ENCODE results near the gene BMP8A.
"Not testable (repeated sequence)": the region's sequence is repeated elsewhere in the genome, so short reads cannot be mapped to it uniquely, and the experiment has no call there.

The BMP8A gene

GRCh38 chr1:39522661-39523567, 31.5 kb downstream of the BMP8A start:
- Histone ChIP-seq H3K36me3 (ENCODE audit: control insufficient read depth, insufficient read depth, low read length) (peaks cover 5% of the 10 kb centered on the region), H3K4me3 (replicated peaks; ENCODE audit: low read depth, low read length) (no peak overlapping the region), H3K27me3 (replicated peaks; ENCODE audit: control insufficient read depth, insufficient read depth, low read length) (no peaks in the 10 kb centered on the region)
- no peak for DNase-seq (ENCODE audit: extremely low read depth, insufficient read length)
- TF ChIP-seq CTCF (IDR thresholded peaks at IDR 0.05; ENCODE audit: insufficient read depth, low read length, poor library complexity, severe bottlenecking): no peak

- Histone ChIP-seq H3K27me3 (replicated peaks; ENCODE audit: control insufficient read depth, insufficient read depth, low read length) (no peaks in the 10 kb centered on the region), H3K4me3 (replicated peaks; ENCODE audit: low read depth, low read length) (no peak overlapping the region), H3K36me3 (ENCODE audit: control insufficient read depth, insufficient read depth, low read length) (peaks cover 10% of the 10 kb centered on the region)
- no peak for DNase-seq (ENCODE audit: extremely low read depth, insufficient read length)
- no peak for TF ChIP-seq CTCF (IDR thresholded peaks at IDR 0.05; ENCODE audit: insufficient read depth, low read length, poor library complexity, severe bottlenecking)
These were observed 32.7 kb downstream of the BMP8A start for GRCh38 chr1:39524171-39524570.

GRCh38 chr1:39524591-39525365, 33.3 kb downstream of the BMP8A start:
- Histone ChIP-seq H3K27me3 (replicated peaks; ENCODE audit: control insufficient read depth, insufficient read depth, low read length) (no peaks in the 10 kb centered on the region), H3K4me3 (replicated peaks; ENCODE audit: low read depth, low read length) (no peak overlapping the region), H3K36me3 (ENCODE audit: control insufficient read depth, insufficient read depth, low read length) (peaks cover 10% of the 10 kb centered on the region)
- TF ChIP-seq CTCF (IDR thresholded peaks at IDR 0.05; ENCODE audit: insufficient read depth, low read length, poor library complexity, severe bottlenecking): no peak
- no peak for DNase-seq (ENCODE audit: extremely low read depth, insufficient read length)

- no peak for TF ChIP-seq CTCF (IDR thresholded peaks at IDR 0.05; ENCODE audit: insufficient read depth, low read length, poor library complexity, severe bottlenecking)
- peak; percentile 62 for DNase-seq (ENCODE audit: extremely low read depth, insufficient read length)
- H3K4me3 ChIP-seq (replicated peaks; ENCODE audit: low read depth, low read length): no peak overlapping the region
These were observed 34.1 kb downstream of the BMP8A start for GRCh38 chr1:39525366-39526165.

GRCh38 chr1:39526466-39527189, 35.2 kb downstream of the BMP8A start:
- TF ChIP-seq CTCF (IDR thresholded peaks at IDR 0.05; ENCODE audit: insufficient read depth, low read length, poor library complexity, severe bottlenecking): no peak
- no peak overlapping the region for H3K4me3 ChIP-seq (replicated peaks; ENCODE audit: low read depth, low read length)
- no peak for DNase-seq (ENCODE audit: extremely low read depth, insufficient read length)
- no peaks in the 10 kb centered on the region for H3K27me3 ChIP-seq (replicated peaks; ENCODE audit: control insufficient read depth, insufficient read depth, low read length)
- peaks cover 13% of the 10 kb centered on the region for H3K36me3 ChIP-seq (ENCODE audit: control insufficient read depth, insufficient read depth, low read length)

More at GRCh38 chr1:39525366-39526165, 34.1 kb downstream of the BMP8A start:
- peaks cover 10% of the 10 kb centered on the region for H3K36me3 ChIP-seq (ENCODE audit: control insufficient read depth, insufficient read depth, low read length)
- H3K27me3 ChIP-seq (replicated peaks; ENCODE audit: control insufficient read depth, insufficient read depth, low read length): no peaks in the 10 kb centered on the region

- DNase-seq (ENCODE audit: extremely low read depth, insufficient read length); H3K27me3 ChIP-seq (replicated peaks; ENCODE audit: control insufficient read depth, insufficient read depth, low read length); H3K4me3 ChIP-seq (replicated peaks; ENCODE audit: low read depth, low read length): not testable (repeated sequence)
- H3K36me3 ChIP-seq (ENCODE audit: control insufficient read depth, insufficient read depth, low read length): peaks cover 13% of the 10 kb centered on the region
These were observed 35.7 kb downstream of the BMP8A start for GRCh38 chr1:39527190-39527579.
